ENCODE measurements around the gene PIR. TPM values are rescaled to one million over a fixed set of nuclear protein-coding genes. Genes with fewer than 3 reads are reported as not detected.

Gene PIR
- total RNA-seq (10 to 100 TPM; 11.5 to 26.3 TPM), polyA plus RNA-seq (10 to 100 TPM; 19.9 to 20.4 TPM)
- long read RNA-seq, donor 1, transcript PIR-201 (10 exons, 1,282 nt), result major isoform, 15 of 40 reads
- long read RNA-seq, donor 1, transcript PIR-202 (10 exons, 1,539 nt), result minor isoform, 5 of 40 reads
- long read RNA-seq, donor 1, partial matches to known transcripts, result 10 of 40 reads
- long read RNA-seq, donor 1, other reads (novel, unspliced or antisense), result 10 of 40 reads
- long read RNA-seq, donor 2, transcript PIR-201 (10 exons, 1,282 nt), result major isoform, 5 of 19 reads
- long read RNA-seq, donor 2, partial matches to known transcripts, result 1 of 19 reads
- long read RNA-seq, donor 2, other reads (novel, unspliced or antisense), result 12 of 19 reads

GRCh38 chrX:15493118-15493962, at the start of gene PIR:
Gene PIR, minus strand, starts transcription at chrX:15493333. Its CDS starts 2,076 bp downstream, at chrX:15491257.
- 4 to 8% methylated on average over 44 to 47 of the region's 47 CpGs for WGBS, 2 donors
- Histone ChIP-seq H3K4me3 (ENCODE audit: low read length in 2 of 2) (peak within 1 kb of the TSS; percentile 58 to 81), H3K27me3 (ENCODE audit: control insufficient read depth in 1 of 2, insufficient read depth in 2 of 2, low read length in 1 of 2) (no peaks in the 10 kb centered on the region), H3K36me3 (ENCODE audit: control insufficient read depth in 1 of 2, insufficient read depth in 2 of 2, low read length in 1 of 2) (no peaks in the 10 kb centered on the region), H3K9me3 (ENCODE audit: control insufficient read depth, low read length) (no peaks in the 10 kb centered on the region), H3K4me1 (ENCODE audit: control insufficient read depth in 1 of 2, insufficient read depth in 2 of 2, low read length in 2 of 2) (no peaks in the 10 kb centered on the region), H3K27ac (ENCODE audit: low read depth in 1 of 2, low read length in 2 of 2) (peak within 1 kb of the TSS in 1 of 2 donors; percentile 56)
- intact Hi-C loops (cut with DNase I), result loop anchor here in 1 of 2 donors (5.0 kb wide), 1 partner anchor 184 kb away; no protein-coding TSS in a partner anchor
- DNase-seq (peak; percentile 92 to 96), ATAC-seq (ENCODE audit: low FRiP score) (peak; percentile 98)

GRCh38 chrX:15530318-15530717, 37.2 kb upstream of the PIR start:
- 69 to 86% methylated on average over 6 of the region's 6 CpGs for WGBS, 2 donors
- Histone ChIP-seq H3K27me3 (ENCODE audit: control insufficient read depth in 1 of 2, insufficient read depth in 2 of 2, low read length in 1 of 2) (no peaks in the 10 kb centered on the region), H3K4me3 (ENCODE audit: low read length in 2 of 2) (no peak overlapping the region), H3K27ac (ENCODE audit: low read depth in 1 of 2, low read length in 2 of 2) (no peak overlapping the region), H3K9me3 (ENCODE audit: control insufficient read depth, low read length) (no peaks in the 10 kb centered on the region), H3K4me1 (ENCODE audit: control insufficient read depth in 1 of 2, insufficient read depth in 2 of 2, low read length in 2 of 2) (no peaks in the 10 kb centered on the region), H3K36me3 (ENCODE audit: control insufficient read depth in 1 of 2, insufficient read depth in 2 of 2, low read length in 1 of 2) (no peaks in the 10 kb centered on the region)
- no peak for ATAC-seq (ENCODE audit: low FRiP score)
- DNase-seq, result no peak
- intact Hi-C loops (cut with DNase I), result no loop called here

- Histone ChIP-seq H3K27ac (ENCODE audit: low read depth in 1 of 2, low read length in 2 of 2) (no peak overlapping the region), H3K9me3 (ENCODE audit: control insufficient read depth, low read length) (no peaks in the 10 kb centered on the region), H3K4me1 (ENCODE audit: control insufficient read depth in 1 of 2, insufficient read depth in 2 of 2, low read length in 2 of 2) (no peaks in the 10 kb centered on the region), H3K4me3 (ENCODE audit: low read length in 2 of 2) (no peak overlapping the region), H3K36me3 (ENCODE audit: control insufficient read depth in 1 of 2, insufficient read depth in 2 of 2, low read length in 1 of 2) (no peaks in the 10 kb centered on the region), H3K27me3 (ENCODE audit: control insufficient read depth in 1 of 2, insufficient read depth in 2 of 2, low read length in 1 of 2) (no peaks in the 10 kb centered on the region)
- ATAC-seq (ENCODE audit: low FRiP score) (no peak), DNase-seq (no peak)
- intact Hi-C loops (cut with DNase I), result no loop called here
These were observed 36.0 kb upstream of the PIR start for GRCh38 chrX:15529165-15529564.

- DNase-seq, result no peak
- H3K36me3 ChIP-seq (ENCODE audit: control insufficient read depth in 1 of 2, insufficient read depth in 2 of 2, low read length in 1 of 2), result no peaks in the 10 kb centered on the region
- no peaks in the 10 kb centered on the region for H3K9me3 ChIP-seq (ENCODE audit: control insufficient read depth, low read length)
- H3K4me1 ChIP-seq (ENCODE audit: control insufficient read depth in 1 of 2, insufficient read depth in 2 of 2, low read length in 2 of 2), result no peaks in the 10 kb centered on the region
- H3K27me3 ChIP-seq (ENCODE audit: control insufficient read depth in 1 of 2, insufficient read depth in 2 of 2, low read length in 1 of 2), result no peaks in the 10 kb centered on the region
- no peak overlapping the region for H3K27ac ChIP-seq (ENCODE audit: low read depth in 1 of 2, low read length in 2 of 2)
- H3K4me3 ChIP-seq (ENCODE audit: low read length in 2 of 2), result no peak overlapping the region
- WGBS, 2 donors, result 64 to 76% methylated on average over 8 of the region's 8 CpGs
- intact Hi-C loops (cut with DNase I), result no loop called here
- no peak for ATAC-seq (ENCODE audit: low FRiP score)
These were observed 32.7 kb upstream of the PIR start for GRCh38 chrX:15525664-15526416.

GRCh38 chrX:15524417-15524816, 31.3 kb upstream of the PIR start:
- Histone ChIP-seq H3K36me3 (ENCODE audit: control insufficient read depth in 1 of 2, insufficient read depth in 2 of 2, low read length in 1 of 2) (no peaks in the 10 kb centered on the region), H3K27ac (ENCODE audit: low read depth in 1 of 2, low read length in 2 of 2) (no peak overlapping the region), H3K4me3 (ENCODE audit: low read length in 2 of 2) (no peak overlapping the region), H3K9me3 (ENCODE audit: control insufficient read depth, low read length) (no peaks in the 10 kb centered on the region), H3K27me3 (ENCODE audit: control insufficient read depth in 1 of 2, insufficient read depth in 2 of 2, low read length in 1 of 2) (no peaks in the 10 kb centered on the region), H3K4me1 (ENCODE audit: control insufficient read depth in 1 of 2, insufficient read depth in 2 of 2, low read length in 2 of 2) (no peaks in the 10 kb centered on the region)
- ATAC-seq (ENCODE audit: low FRiP score) (no peak), DNase-seq (no peak)
- intact Hi-C loops (cut with DNase I), result no loop called here

GRCh38 chrX:15523088-15523487, 30.0 kb upstream of the PIR start:
- no peak overlapping the region for H3K27ac ChIP-seq (ENCODE audit: low read depth in 1 of 2, low read length in 2 of 2)
- no peaks in the 10 kb centered on the region for H3K4me1 ChIP-seq (ENCODE audit: control insufficient read depth in 1 of 2, insufficient read depth in 2 of 2, low read length in 2 of 2)
- H3K9me3 ChIP-seq (ENCODE audit: control insufficient read depth, low read length), result no peaks in the 10 kb centered on the region
- no peaks in the 10 kb centered on the region for H3K27me3 ChIP-seq (ENCODE audit: control insufficient read depth in 1 of 2, insufficient read depth in 2 of 2, low read length in 1 of 2)
- H3K4me3 ChIP-seq (ENCODE audit: low read length in 2 of 2), result no peak overlapping the region
- intact Hi-C loops (cut with DNase I), result no loop called here
- ATAC-seq (ENCODE audit: low FRiP score) (no peak), DNase-seq (no peak)
- no peaks in the 10 kb centered on the region for H3K36me3 ChIP-seq (ENCODE audit: control insufficient read depth in 1 of 2, insufficient read depth in 2 of 2, low read length in 1 of 2)

- H3K9me3 ChIP-seq (ENCODE audit: control insufficient read depth, low read length), result no peaks in the 10 kb centered on the region
- no peak overlapping the region for H3K4me3 ChIP-seq (ENCODE audit: low read length in 2 of 2)
- intact Hi-C loops (cut with DNase I), result no loop called here
- no peak overlapping the region for H3K27ac ChIP-seq (ENCODE audit: low read depth in 1 of 2, low read length in 2 of 2)
- H3K27me3 ChIP-seq (ENCODE audit: control insufficient read depth in 1 of 2, insufficient read depth in 2 of 2, low read length in 1 of 2), result no peaks in the 10 kb centered on the region
- no peaks in the 10 kb centered on the region for H3K36me3 ChIP-seq (ENCODE audit: control insufficient read depth in 1 of 2, insufficient read depth in 2 of 2, low read length in 1 of 2)
- DNase-seq, result no peak
- no peak for ATAC-seq (ENCODE audit: low FRiP score)
- no peaks in the 10 kb centered on the region for H3K4me1 ChIP-seq (ENCODE audit: control insufficient read depth in 1 of 2, insufficient read depth in 2 of 2, low read length in 2 of 2)
- 53 to 62% methylated on average over 3 of the region's 3 CpGs for WGBS, 2 donors
These were observed 29.3 kb upstream of the PIR start for GRCh38 chrX:15522464-15522863.

GRCh38 chrX:15515931-15516330, 22.8 kb upstream of the PIR start:
- 17 to 27% methylated on average over 6 of the region's 6 CpGs for WGBS, 2 donors
- ATAC-seq (ENCODE audit: low FRiP score), result peak; percentile 22
- no peaks in the 10 kb centered on the region for H3K27me3 ChIP-seq (ENCODE audit: control insufficient read depth in 1 of 2, insufficient read depth in 2 of 2, low read length in 1 of 2)

More at GRCh38 chrX:15515931-15516330, 22.8 kb upstream of the PIR start:
- no peaks in the 10 kb centered on the region for H3K36me3 ChIP-seq (ENCODE audit: control insufficient read depth in 1 of 2, insufficient read depth in 2 of 2, low read length in 1 of 2)
- no peak overlapping the region for H3K27ac ChIP-seq (ENCODE audit: low read depth in 1 of 2, low read length in 2 of 2)
- no peaks in the 10 kb centered on the region for H3K4me1 ChIP-seq (ENCODE audit: control insufficient read depth in 1 of 2, insufficient read depth in 2 of 2, low read length in 2 of 2)
- intact Hi-C loops (cut with DNase I), result no loop called here
- H3K4me3 ChIP-seq (ENCODE audit: low read length in 2 of 2), result no peak overlapping the region
- DNase-seq, result no peak
- H3K9me3 ChIP-seq (ENCODE audit: control insufficient read depth, low read length), result no peaks in the 10 kb centered on the region

Data from aorta (tissue), 5 donors.